H1 (cell line): Measurements from ENCODE around the gene CAP2. TPM values are rescaled to one million over a fixed set of nuclear protein-coding genes. Genes with fewer than 3 reads are reported as not detected.

Experiments used
- CTCF ChIA-PET: fragments of 300-600 bp; sonication (Branson Sonifier 250); formaldehyde crosslinking; loops from one replicate; lab custom pipeline; 2021; ENCODE audit not compliant: partially characterized antibody; lab: Charles Lee
- POLR2A ChIA-PET: fragments of 300-600 bp; sonication (Branson Sonifier 250); formaldehyde crosslinking; loops from one replicate; lab custom pipeline; 2021; ENCODE audit warnings: inconsistent platforms; ENCODE audit not compliant: partially characterized antibody; lab: Charles Lee
- DNase-seq, 2 experiments: peaks; one replicate each; pipeline versions ENCODE4 v3.0.0 to v3.0.0-alpha.2; 2010 to 2022; ENCODE audit warnings: low spot score in 2 of 2, low read depth in 1 of 2, mixed read lengths in 1 of 2
- FAIRE-seq: peaks from 2 replicates; lab custom pipeline; 2011; peaks lifted over from hg19 to GRCh38; lab: Jason Lieb, UNC
- H2AFZ ChIP-seq: 2 replicates; pipeline ENCODE4 v1.8.1; 2012; ENCODE audit warnings: low read length, inconsistent platforms
- H2AK5ac ChIP-seq: 2 replicates; pipeline ENCODE4 v1.6.1; 2013; ENCODE audit warnings: low read depth, low read length
- H2BK120ac ChIP-seq: replicated peaks from 2 replicates; pipeline ENCODE3; 2013; ENCODE audit warnings: low read depth, low read length, inconsistent platforms
- H2BK12ac ChIP-seq: 2 replicates; pipeline ENCODE4 v1.6.1; 2013; ENCODE audit warnings: low read depth, low read length
- H2BK15ac ChIP-seq: 2 replicates; pipeline ENCODE4 v1.6.1; 2013; ENCODE audit warnings: low read length
- H2BK20ac ChIP-seq: 2 replicates; pipeline ENCODE4 v1.6.1; 2013; ENCODE audit warnings: low read length
- H2BK5ac ChIP-seq: 2 replicates; pipeline ENCODE4 v1.6.1; 2013; ENCODE audit warnings: low read depth, low read length
- H3K14ac ChIP-seq: 2 replicates; pipeline ENCODE4 v1.6.1; 2013; ENCODE audit warnings: inconsistent platforms; ENCODE audit not compliant: insufficient read length
- H3K18ac ChIP-seq: 2 replicates; pipeline ENCODE4 v1.6.1; 2013; ENCODE audit warnings: low read length; ENCODE audit errors: extremely low read depth
- H3K23ac ChIP-seq: 2 replicates; pipeline ENCODE4 v1.6.1; 2013; ENCODE audit warnings: inconsistent platforms; ENCODE audit not compliant: insufficient read length
- H3K23me2 ChIP-seq: 2 replicates; pipeline ENCODE4 v1.6.1; 2013; ENCODE audit warnings: low read depth, low read length
- H3K27ac ChIP-seq: 2 replicates; pipeline ENCODE4 v1.6.1; 2011; ENCODE audit warnings: low read depth, low read length, inconsistent platforms
- H3K27me3 ChIP-seq, 4 experiments: replicated peaks in 1 of 4; 1 replicate in 1 of 4; 2 replicates in 3 of 4; pipeline versions ENCODE4 v1.6.1 to v1.8.1; 2011 to 2013; ENCODE audit warnings: low read length in 3 of 4, mild to moderate bottlenecking in 3 of 4, inconsistent platforms in 2 of 4, mixed read lengths in 2 of 4, moderate library complexity in 1 of 4; ENCODE audit not compliant: control insufficient read depth in 3 of 4, insufficient read depth in 3 of 4; ENCODE audit errors: extremely low read depth in 1 of 4
- H3K36me3 ChIP-seq, 4 experiments: 2 replicates each; pipeline versions ENCODE4 v1.6.1 to v1.8.1; 2011 to 2013; ENCODE audit warnings: mild to moderate bottlenecking in 4 of 4, low read length in 3 of 4, moderate library complexity in 2 of 4, control low read depth in 1 of 4, inconsistent platforms in 1 of 4; ENCODE audit not compliant: insufficient read depth in 4 of 4, control insufficient read depth in 2 of 4
- H3K4ac ChIP-seq: replicated peaks from 2 replicates; pipeline ENCODE3; 2013; ENCODE audit warnings: low read length, low read depth, mixed read lengths, inconsistent platforms; ENCODE audit not compliant: insufficient read length
- H3K4me1 ChIP-seq, 4 experiments: replicated peaks in 1 of 4; 1 replicate in 1 of 4; 2 replicates in 3 of 4; pipeline versions ENCODE4 v1.6.1 to v1.8.1; 2011 to 2013; ENCODE audit warnings: low read length in 3 of 4, inconsistent platforms in 2 of 4, mixed read lengths in 1 of 4; ENCODE audit not compliant: insufficient read depth in 4 of 4, control insufficient read depth in 3 of 4
- H3K4me2 ChIP-seq, 2 experiments: 2 replicates each; pipeline versions ENCODE4 v1.6.1 to v1.8.1; 2011 to 2013; ENCODE audit warnings: low read depth in 2 of 2, low read length in 2 of 2, control low read depth in 1 of 2, inconsistent platforms in 1 of 2, mild to moderate bottlenecking in 1 of 2; ENCODE audit not compliant: insufficient read depth in 1 of 2
- H3K4me3 ChIP-seq, 4 experiments: fragments of 200-600, 300-600 bp in 1 of 4; sonication (generic), shearing (Covaris generic), sonication (Bioruptor Twin) in 1 of 4; 2 replicates each; pipeline versions ENCODE4 v1.5.1 to v1.8.1; 2011 to 2016; ENCODE audit warnings: low read length in 4 of 4, low read depth in 3 of 4, control low read depth in 2 of 4, inconsistent platforms in 2 of 4, mild to moderate bottlenecking in 2 of 4, mixed read lengths in 1 of 4, moderate library complexity in 1 of 4; ENCODE audit not compliant: insufficient read depth in 2 of 4; ENCODE audit errors: extremely low read depth in 1 of 4
- H3K56ac ChIP-seq: replicated peaks from 2 replicates; pipeline ENCODE3; 2013; ENCODE audit warnings: low read depth, mild to moderate bottlenecking, mixed read lengths, low read length, inconsistent platforms; ENCODE audit not compliant: insufficient read length
- H3K79me1 ChIP-seq: 2 replicates; pipeline ENCODE4 v1.6.1; 2013; ENCODE audit warnings: low read depth, low read length, control low read depth
- H3K79me2 ChIP-seq, 2 experiments: 2 replicates each; pipeline versions ENCODE4 v1.6.1 to v1.8.1; 2012 to 2013; ENCODE audit warnings: low read length in 2 of 2, mild to moderate bottlenecking in 2 of 2, inconsistent platforms in 1 of 2; ENCODE audit not compliant: insufficient read depth in 2 of 2, control insufficient read depth in 1 of 2
- H3K9ac ChIP-seq, 4 experiments: replicated peaks in 1 of 4; 1 replicate in 1 of 4; 2 replicates in 3 of 4; pipeline versions ENCODE4 v1.6.1 to v1.8.1; 2011 to 2013; ENCODE audit warnings: low read depth in 3 of 4, low read length in 3 of 4, control low read depth in 2 of 4, mild to moderate bottlenecking in 2 of 4, moderate library complexity in 2 of 4, inconsistent platforms in 1 of 4; ENCODE audit errors: extremely low read depth in 1 of 4
- H3K9me3 ChIP-seq, 2 experiments: 2 replicates each; pipeline versions ENCODE4 v1.6.1 to v1.8.1; 2012 to 2013; ENCODE audit warnings: mild to moderate bottlenecking in 2 of 2, moderate library complexity in 2 of 2, control low read depth in 1 of 2, inconsistent platforms in 1 of 2, low read depth in 1 of 2, low read length in 1 of 2, mixed read lengths in 1 of 2; ENCODE audit not compliant: insufficient read depth in 2 of 2
- H4K20me1 ChIP-seq, 2 experiments: replicated peaks in 1 of 2; 2 replicates each; pipeline versions ENCODE3 to v1.8.1; 2011 to 2013; ENCODE audit warnings: inconsistent platforms in 2 of 2, low read length in 2 of 2, mild to moderate bottlenecking in 1 of 2; ENCODE audit not compliant: insufficient read depth in 2 of 2, control insufficient read depth in 1 of 2
- H4K5ac ChIP-seq: 2 replicates; pipeline ENCODE4 v1.6.1; 2013; ENCODE audit warnings: low read length, low read depth, mixed read lengths, inconsistent platforms; ENCODE audit not compliant: insufficient read length
- H4K8ac ChIP-seq: 2 replicates; pipeline ENCODE4 v1.8.0; 2013; ENCODE audit warnings: mild to moderate bottlenecking, moderate library complexity, low read length, inconsistent platforms; ENCODE audit not compliant: insufficient read depth; ENCODE audit errors: extremely low read depth
- H4K91ac ChIP-seq: replicated peaks from 2 replicates; pipeline ENCODE3; 2013; ENCODE audit warnings: low read length, mixed read lengths, inconsistent platforms; ENCODE audit not compliant: insufficient read length
- BACH1 ChIP-seq: IDR thresholded peaks from 2 replicates; pipeline ENCODE4 v1.6.1; 2012; ENCODE audit warnings: low read length, improper control_type of control experiment
- EZH2 ChIP-seq: fragments of 200-600 bp; sonication (generic); IDR thresholded peaks from 2 replicates; pipeline ENCODE4 v1.7.1; 2012; ENCODE audit warnings: low read depth, mild to moderate bottlenecking, moderate library complexity, low read length, inconsistent platforms; ENCODE audit not compliant: severe bottlenecking
- MAFK ChIP-seq: IDR thresholded peaks from 2 replicates; pipeline ENCODE4 v1.6.1; 2012; ENCODE audit warnings: low read depth, mild to moderate bottlenecking, improper control_type of control experiment, low read length
- WGBS, 2 experiments: shearing (Covaris generic) in 1 of 2; methylation state at CpG; one replicate each; pipeline versions ENCODE4 v1.1.6 to v1.1.7; 2013 to 2015; ENCODE audit warnings: low lambda C conversion rate in 2 of 2, mixed read lengths in 2 of 2, inconsistent platforms in 1 of 2, low coverage in 1 of 2, missing lambda C conversion rate in 1 of 2; ENCODE audit not compliant: insufficient replicate concordance in 2 of 2, insufficient coverage in 1 of 2, insufficient read length in 1 of 2; ENCODE audit errors: extremely low coverage in 1 of 2, missing lambda C conversion rate in 1 of 2; 5-methylcytosine and 5-hydroxymethylcytosine counted together
- polyA plus RNA-seq, 7 experiments: library from polyadenylated mRNA; depleted of rRNA in 3 of 7; stranded (reverse) in 5 of 7; unstranded in 2 of 7; fragments of >200 nt in 5 of 7; fragments of 200-250 nt in 2 of 7; gene quantifications; 1 replicate in 5 of 7; 2 replicates in 1 of 7; 4 replicates in 1 of 7; pipeline versions ENCODE4 v1.2.1 to v1.2.3, GENCODE V29; 2011 to 2013; ENCODE audit warnings: missing spikeins in 2 of 7, mixed read lengths in 2 of 7
- total RNA-seq: library from RNA; stranded (reverse); fragmentation: NEBNext Ultra II Directional; extraction: Animal tissue kit (Norgen Biotek cat#: 25700); gene quantifications from 2 replicates; pipeline ENCODE4 v1.2.1, GENCODE V29; 2021

Gene CAP2
- total and polyA plus RNA-seq, 2 of the 8 experiments (the other 6 are each of a cell fraction or from before 2014, with no cell fraction given): 7.2 to 10.0 TPM

DNA sequence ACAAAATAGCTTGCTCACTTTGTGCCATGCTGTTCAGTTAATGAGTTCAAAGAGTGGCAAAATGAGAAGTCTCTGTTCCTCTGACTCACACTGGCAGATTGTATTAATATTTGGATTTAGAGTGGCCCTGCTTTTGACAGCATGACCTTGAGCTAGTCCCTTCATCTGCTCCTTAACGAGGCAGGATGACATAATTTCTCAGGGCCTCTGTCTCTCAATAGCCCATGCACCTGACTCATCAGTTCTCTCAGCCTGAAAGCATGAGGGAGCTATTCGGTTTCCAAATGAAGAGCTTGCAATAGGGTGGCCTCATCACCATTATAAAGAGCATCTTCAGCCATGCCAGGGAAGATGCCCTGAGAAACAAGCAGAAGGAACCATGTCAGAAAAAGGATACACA, 38.2 kb downstream of the CAP2 start:
- H2BK5ac ChIP-seq: no peak overlapping the region
- no peak for DNase-seq
- no peak overlapping the region for H2BK15ac ChIP-seq
- H2AK5ac ChIP-seq: no peak overlapping the region
- H2BK20ac ChIP-seq: no peak overlapping the region
- H3K27ac ChIP-seq: no peak overlapping the region
- H3K56ac ChIP-seq: no peak overlapping the region
- no peaks in the 10 kb centered on the region for H4K20me1 ChIP-seq
- H3K4me1 ChIP-seq: peaks cover 0 to 6% (median 1%) of the 10 kb centered on the region in 4 experiments; a peak in 2 of 7 replicates
- H3K14ac ChIP-seq: no peak overlapping the region
- no peak overlapping the region for H3K4ac ChIP-seq
- no peak overlapping the region for H3K23ac ChIP-seq
- WGBS, 2 experiments: 74% methylated on average over 2 of the region's 2 CpGs; no CpG with 5 or more reads in 1 of the 2 experiments
- H3K27me3 ChIP-seq: no peaks in the 10 kb centered on the region; a peak in 1 of 7 replicates
- POLR2A ChIA-PET: interaction anchor here (1.3 kb wide), 1 partner anchor 13 kb away, joined by 3 read pairs; no protein-coding TSS in a partner anchor
- H3K79me2 ChIP-seq: no peaks in the 10 kb centered on the region
- H4K91ac ChIP-seq: no peak overlapping the region
- CTCF ChIA-PET: interaction anchor here (1.1 kb wide), 1 partner anchor 13 kb away, joined by 3 read pairs; no protein-coding TSS in a partner anchor
- H2BK120ac ChIP-seq: no peak overlapping the region
- no peaks in the 10 kb centered on the region for H3K79me1 ChIP-seq
- H3K23me2 ChIP-seq: no peaks in the 10 kb centered on the region
- H3K4me2 ChIP-seq: 0 out of 4 replicates have a peak overlapping the region, but pooled peaks of 1 of the 2 experiments have one; percentile 27
- no peak overlapping the region for H4K8ac ChIP-seq
- H3K18ac ChIP-seq: no peak overlapping the region
- H2BK12ac ChIP-seq: no peak overlapping the region
- peaks cover 0 to 2% of the 10 kb centered on the region in 2 experiments; a peak in 1 of 4 replicates for H3K9me3 ChIP-seq
- H2AFZ ChIP-seq: no peak overlapping the region
- H3K36me3 ChIP-seq: peaks cover 0 to 2% (median 0%) of the 10 kb centered on the region in 4 experiments; a peak in 2 of 8 replicates
- no peak overlapping the region for H3K9ac ChIP-seq
- FAIRE-seq: no peak
- H3K4me3 ChIP-seq: no peak overlapping the region
- no peak for TF ChIP-seq EZH2
- peak; percentile 60; the same call in 1 of the 2 replicates for TF ChIP-seq MAFK
- peak; percentile 72; the same call in 1 of the 2 replicates for TF ChIP-seq BACH1
- no peak overlapping the region for H4K5ac ChIP-seq
